Effector CD8-positive, alpha-beta T cell (primary cell): ENCODE measurements around the gene SEPTIN12.

Experiments
- DNase-seq: peaks from one replicate; lab custom pipeline; 2025; lab: John Stamatoyannopoulos, UW
- total RNA-seq, 4 experiments: gene quantifications; one replicate each; lab custom pipeline; 2026; lab: John Stamatoyannopoulos, UW

SEPTIN12 gene
- total RNA-seq = 0 reads per million in 4 experiments

GRCh38 chr16:4787627-4788482 lies at the start of gene SEPTIN12:
Gene SEPTIN12 (minus strand): TSS chr16:4788345. CDS start chr16:4787645, 700 bp downstream.
- DNase-seq = no peak

- no peak for DNase-seq
Observed at GRCh38 chr16:4836727-4837126, 48.6 kb upstream of the SEPTIN12 start.

GRCh38 chr16:4833584-4833983 lies 45.4 kb upstream of the SEPTIN12 start:
- DNase-seq = no peak

- DNase-seq = no peak
Observed at GRCh38 chr16:4832698-4833343, 44.7 kb upstream of the SEPTIN12 start.

- DNase-seq = no peak
Observed at GRCh38 chr16:4831616-4832015, 43.5 kb upstream of the SEPTIN12 start.

GRCh38 chr16:4830408-4830807 lies 42.3 kb upstream of the SEPTIN12 start:
- no peak for DNase-seq

- no peak for DNase-seq
Observed at GRCh38 chr16:4828567-4829321, 40.6 kb upstream of the SEPTIN12 start.

- no peak for DNase-seq
Observed at GRCh38 chr16:4826980-4827379, 38.8 kb upstream of the SEPTIN12 start.

- no peak for DNase-seq
Observed at GRCh38 chr16:4826526-4826925, 38.4 kb upstream of the SEPTIN12 start.

- DNase-seq = no peak
Observed at GRCh38 chr16:4825196-4825595, 37.1 kb upstream of the SEPTIN12 start.

- no peak for DNase-seq
Observed at GRCh38 chr16:4820652-4821051, 32.5 kb upstream of the SEPTIN12 start.

GRCh38 chr16:4814542-4815173 lies 26.5 kb upstream of the SEPTIN12 start:
- DNase-seq = no peak

- no peak for DNase-seq
Observed at GRCh38 chr16:4814046-4814445, 25.9 kb upstream of the SEPTIN12 start.

GRCh38 chr16:4813251-4814003 lies 25.3 kb upstream of the SEPTIN12 start:
- no peak for DNase-seq

- no peak for DNase-seq
Observed at GRCh38 chr16:4811773-4812172, 23.6 kb upstream of the SEPTIN12 start.

GRCh38 chr16:4811242-4811641 lies 23.1 kb upstream of the SEPTIN12 start:
- DNase-seq = no peak

- DNase-seq = no peak
Observed at GRCh38 chr16:4806280-4806679, 18.1 kb upstream of the SEPTIN12 start.

- DNase-seq = no peak
Observed at GRCh38 chr16:4805231-4805630, 17.1 kb upstream of the SEPTIN12 start.

- DNase-seq = no peak
Observed at GRCh38 chr16:4803898-4804762, 16.0 kb upstream of the SEPTIN12 start.

- no peak for DNase-seq
Observed at GRCh38 chr16:4803401-4803844, 15.3 kb upstream of the SEPTIN12 start.
